ENCODE results near the gene NXPH3.

Gene NXPH3

DNA sequence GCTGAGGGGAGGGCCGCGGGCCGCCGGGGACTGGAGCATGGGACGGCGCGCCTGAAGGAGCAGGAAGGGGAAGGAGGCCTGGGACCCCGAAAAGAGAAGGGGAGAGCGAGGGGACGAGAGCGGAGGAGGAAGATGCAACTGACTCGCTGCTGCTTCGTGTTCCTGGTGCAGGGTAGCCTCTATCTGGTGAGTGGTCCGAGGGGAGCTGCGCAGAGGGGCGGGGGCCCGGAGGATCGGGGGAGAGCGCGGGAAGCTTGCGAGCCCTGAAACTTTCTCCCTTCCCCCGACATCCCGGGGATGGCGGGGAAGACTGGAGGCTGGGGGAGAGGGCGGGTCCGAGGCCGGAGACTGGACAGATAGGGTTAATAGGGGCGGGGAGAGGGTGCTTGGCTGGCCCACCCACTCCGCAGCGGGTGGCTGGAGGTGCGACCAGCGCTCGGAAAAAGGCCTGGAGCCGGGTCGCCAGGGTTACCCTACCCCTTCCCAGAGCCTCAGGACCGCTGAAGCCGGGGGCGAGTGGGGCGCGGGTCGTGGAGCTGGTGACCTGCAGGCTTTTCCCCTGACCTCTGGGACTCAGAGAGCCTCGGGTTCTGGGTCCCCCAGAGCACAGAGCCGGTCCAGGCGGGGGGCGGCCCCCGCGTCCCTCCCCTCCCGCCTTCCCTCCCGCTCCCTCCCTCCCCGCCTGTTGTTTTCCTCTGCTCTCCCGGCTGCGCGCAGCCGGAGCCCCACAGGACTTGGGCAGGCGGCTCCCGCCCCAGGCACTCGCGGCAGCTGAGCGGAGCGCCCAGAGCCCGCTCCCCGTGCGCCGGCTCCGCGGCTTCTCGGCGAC, 631 bp downstream of the NXPH3 start:
- DNase-seq (ENCODE audit: low read depth in 2 of 2), result no peak

DNA sequence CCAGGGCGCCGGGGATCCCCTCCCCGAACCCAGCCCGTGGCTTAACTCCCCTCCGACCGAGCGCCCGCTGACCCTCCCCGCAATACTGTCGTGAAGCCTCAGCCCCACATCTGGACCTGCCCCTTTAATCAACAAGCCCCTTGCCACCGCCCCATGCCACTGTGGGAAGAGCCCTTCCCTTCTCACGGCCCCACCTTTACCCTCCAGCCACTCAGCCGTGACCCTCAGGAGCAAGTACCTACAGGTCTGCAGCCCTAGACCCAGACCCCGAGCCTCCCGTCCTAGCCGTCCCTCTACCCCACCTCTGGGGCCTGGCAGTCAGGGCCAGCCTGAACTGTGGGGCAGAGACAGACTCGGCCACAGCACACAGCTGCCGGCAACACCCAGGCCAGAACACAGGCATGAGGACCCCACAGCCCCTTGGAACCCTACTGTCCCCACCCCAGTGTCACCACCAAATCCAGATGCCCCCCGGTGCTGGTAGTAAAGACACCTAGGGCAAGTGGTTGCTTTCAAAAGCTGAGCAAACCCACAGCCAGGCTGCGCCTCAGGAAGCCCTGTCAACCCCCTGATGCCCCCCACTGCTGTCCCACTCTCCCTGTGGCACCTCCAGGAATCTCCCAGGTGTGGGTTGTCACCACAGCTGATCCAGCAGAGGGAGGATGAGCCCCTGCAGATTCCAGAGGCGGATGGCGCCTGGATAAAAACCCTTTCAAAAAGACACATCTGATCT, 1.4 kb downstream of the NXPH3 start:
- no peak for DNase-seq (ENCODE audit: low read depth in 2 of 2)

DNA sequence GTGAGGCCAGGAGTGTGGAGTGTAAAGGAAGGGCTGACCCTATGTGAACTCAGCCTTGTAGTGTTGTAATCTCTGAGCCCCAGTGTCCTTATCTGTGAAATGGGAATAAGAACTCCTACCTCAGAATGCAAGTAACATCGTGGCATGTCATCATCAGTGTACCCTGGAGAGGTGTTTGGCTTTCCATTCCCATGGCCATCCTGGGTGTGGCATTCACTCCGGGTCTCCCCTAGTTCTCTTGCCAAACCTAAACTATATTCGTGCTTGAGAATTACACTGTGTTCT, 1.9 kb downstream of the NXPH3 start:
- no peak for DNase-seq (ENCODE audit: low read depth in 2 of 2)

DNA sequence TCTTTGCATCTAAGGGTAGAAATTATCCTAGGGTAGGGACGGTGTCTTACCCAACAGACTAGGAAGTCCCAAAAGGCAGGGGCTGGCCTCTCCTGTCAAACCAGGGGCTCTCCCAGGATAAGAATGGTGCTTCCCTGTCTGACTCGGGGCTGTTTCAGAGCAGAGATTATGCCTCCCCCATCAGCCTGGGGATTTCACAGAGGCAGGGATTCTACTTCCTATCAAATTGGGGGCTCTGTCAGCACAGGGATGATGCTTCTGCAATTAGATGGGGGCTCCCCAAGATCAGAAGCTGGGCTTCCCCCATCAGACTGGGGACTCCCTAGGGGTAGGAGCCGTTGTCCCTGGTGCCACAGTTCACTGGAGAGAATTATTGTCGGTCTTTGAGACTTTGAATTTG, 2.3 kb downstream of the NXPH3 start:
- no peak for DNase-seq (ENCODE audit: low read depth in 2 of 2)

DNA sequence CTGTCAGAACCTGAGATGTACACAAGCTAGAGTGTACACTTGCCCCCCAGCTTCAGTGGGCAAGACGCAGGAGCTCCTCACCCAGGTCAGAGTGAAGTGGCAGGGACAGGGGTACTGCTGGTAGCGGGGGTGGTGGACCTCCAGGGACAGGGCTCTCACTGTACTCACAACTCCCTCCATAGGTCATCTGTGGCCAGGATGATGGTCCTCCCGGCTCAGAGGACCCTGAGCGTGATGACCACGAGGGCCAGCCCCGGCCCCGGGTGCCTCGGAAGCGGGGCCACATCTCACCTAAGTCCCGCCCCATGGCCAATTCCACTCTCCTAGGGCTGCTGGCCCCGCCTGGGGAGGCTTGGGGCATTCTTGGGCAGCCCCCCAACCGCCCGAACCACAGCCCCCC, 2.7 kb downstream of the NXPH3 start:
- DNase-seq (ENCODE audit: low read depth in 2 of 2), result no peak

DNA sequence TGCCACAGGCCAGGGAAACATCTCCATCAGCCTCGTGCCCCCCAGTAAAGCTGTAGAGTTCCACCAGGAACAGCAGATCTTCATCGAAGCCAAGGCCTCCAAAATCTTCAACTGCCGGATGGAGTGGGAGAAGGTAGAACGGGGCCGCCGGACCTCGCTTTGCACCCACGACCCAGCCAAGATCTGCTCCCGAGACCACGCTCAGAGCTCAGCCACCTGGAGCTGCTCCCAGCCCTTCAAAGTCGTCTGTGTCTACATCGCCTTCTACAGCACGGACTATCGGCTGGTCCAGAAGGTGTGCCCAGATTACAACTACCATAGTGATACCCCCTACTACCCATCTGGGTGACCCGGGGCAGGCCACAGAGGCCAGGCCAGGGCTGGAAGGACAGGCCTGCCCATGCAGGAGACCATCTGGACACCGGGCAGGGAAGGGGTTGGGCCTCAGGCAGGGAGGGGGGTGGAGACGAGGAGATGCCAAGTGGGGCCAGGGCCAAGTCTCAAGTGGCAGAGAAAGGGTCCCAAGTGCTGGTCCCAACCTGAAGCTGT, 3.4 kb downstream of the NXPH3 start:
- no peak for DNase-seq (ENCODE audit: low read depth in 2 of 2)

DNA sequence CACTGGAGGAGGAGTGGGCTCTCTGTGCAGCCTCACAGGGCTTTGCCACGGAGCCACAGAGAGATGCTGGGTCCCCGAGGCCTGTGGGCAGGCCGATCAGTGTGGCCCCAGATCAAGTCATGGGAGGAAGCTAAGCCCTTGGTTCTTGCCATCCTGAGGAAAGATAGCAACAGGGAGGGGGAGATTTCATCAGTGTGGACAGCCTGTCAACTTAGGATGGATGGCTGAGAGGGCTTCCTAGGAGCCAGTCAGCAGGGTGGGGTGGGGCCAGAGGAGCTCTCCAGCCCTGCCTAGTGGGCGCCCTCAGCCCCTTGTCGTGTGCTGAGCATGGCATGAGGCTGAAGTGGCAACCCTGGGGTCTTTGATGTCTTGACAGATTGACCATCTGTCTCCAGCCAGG, 3.9 kb downstream of the NXPH3 start:
- DNase-seq (ENCODE audit: low read depth in 2 of 2), result no peak

DNA sequence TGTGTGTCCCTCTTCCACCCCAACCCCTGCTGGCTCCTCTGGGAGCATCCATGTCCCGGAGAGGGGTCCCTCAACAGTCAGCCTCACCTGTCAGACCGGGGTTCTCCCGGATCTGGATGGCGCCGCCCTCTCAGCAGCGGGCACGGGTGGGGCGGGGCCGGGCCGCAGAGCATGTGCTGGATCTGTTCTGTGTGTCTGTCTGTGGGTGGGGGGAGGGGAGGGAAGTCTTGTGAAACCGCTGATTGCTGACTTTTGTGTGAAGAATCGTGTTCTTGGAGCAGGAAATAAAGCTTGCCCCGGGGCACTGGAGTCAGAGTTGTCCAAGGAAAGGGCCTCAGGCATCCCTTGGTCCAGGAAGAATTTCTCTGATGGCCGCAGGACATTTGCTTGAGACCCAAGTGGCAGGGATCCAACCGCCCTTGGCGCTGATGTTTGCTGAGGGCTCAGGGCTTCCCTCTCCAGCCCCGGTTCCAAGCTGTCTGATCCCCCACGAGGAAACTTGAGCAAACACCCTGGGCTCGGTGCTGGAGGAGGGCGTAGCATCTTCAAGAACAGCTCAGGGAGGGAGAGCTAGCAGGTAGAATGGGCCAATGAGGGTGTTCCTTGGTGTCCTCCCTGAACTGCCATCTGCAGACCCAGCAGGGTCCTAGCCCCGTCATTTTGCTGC, 4.5 kb downstream of the NXPH3 start:
- no peak for DNase-seq (ENCODE audit: low read depth in 2 of 2)

DNA sequence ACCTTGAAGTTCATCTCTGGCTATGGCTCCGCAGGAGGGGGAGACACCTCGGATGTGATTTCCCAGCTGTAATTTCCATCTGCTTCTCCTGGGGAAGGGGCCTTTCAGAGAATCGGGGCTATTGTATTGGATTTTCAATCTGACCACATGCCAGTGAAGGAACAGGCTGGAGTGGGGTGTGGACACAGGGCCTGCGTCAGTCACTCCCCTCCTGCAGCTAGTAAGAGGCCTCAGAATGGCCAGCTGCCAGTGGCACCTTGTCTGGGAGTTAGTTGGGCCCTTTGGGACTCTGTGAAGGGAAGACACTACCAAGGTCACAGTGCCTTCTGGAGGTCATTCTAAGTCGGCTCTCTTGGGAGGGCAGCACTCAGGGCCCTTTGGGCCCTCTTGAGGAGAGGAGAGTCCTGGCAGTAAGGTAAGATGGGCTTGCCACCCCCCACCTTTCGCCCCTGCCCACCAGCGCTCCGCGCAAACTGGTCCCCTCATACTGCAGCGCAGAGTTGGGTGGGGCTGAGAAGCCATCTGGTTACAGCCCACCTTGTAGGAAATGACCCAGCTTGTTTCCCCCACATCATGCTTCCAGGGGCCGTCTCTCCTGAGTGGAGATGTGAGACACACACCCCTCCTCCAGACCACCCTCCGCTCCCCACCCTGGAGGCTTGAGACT, 5.4 kb downstream of the NXPH3 start:
- no peak for DNase-seq (ENCODE audit: low read depth in 2 of 2)

DNA sequence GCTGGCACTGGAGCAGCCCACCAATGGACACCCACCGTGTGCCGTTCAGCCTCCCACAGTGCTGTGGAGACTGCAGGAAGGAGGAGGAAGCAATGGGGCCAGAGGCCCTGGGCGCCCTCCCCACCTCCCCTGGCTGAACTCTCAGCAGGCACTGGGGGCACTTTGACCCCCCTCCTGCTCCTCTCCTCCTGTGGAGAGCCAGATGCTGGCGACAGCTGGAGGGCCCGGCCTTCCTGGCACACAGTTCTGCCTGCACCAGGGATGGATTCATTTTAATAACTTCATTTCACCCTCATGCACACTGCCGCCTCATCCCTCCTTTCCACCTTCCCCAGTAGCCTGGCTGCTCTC, 6.0 kb downstream of the NXPH3 start:
- no peak for DNase-seq (ENCODE audit: low read depth in 2 of 2)

DNA sequence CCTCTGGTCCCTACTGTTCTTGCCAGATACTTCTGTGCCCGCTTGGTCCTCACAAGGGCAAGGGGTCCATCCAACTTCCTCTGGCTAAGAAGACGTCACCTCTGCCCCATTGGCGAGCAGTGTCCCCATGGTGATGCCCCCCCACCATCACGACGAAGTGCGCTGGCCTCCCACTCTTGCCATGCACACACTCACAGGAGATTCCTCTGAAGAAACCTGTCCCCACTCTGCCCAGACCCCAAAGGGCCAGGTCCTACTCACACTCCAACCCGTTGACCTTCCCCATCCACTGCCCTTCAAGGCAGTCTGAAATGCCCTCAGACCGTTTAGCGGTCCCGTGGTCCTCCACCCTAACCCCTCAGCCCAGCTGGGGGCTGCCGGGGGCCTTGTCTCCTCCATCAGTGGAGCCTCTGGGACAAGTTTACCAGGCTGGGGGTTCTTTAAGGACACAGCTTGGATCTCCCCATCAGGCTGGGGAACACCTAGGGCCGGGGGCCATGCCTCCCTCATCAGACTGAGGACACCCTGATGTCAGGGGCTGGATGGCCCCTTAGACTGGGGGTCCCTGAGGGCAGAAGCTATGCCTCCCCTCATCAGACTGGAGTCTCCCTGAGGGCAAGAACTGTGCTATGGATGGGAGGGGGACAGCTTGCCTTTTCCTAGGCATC, 6.5 kb downstream of the NXPH3 start:
- DNase-seq (ENCODE audit: low read depth in 2 of 2), result no peak

DNA sequence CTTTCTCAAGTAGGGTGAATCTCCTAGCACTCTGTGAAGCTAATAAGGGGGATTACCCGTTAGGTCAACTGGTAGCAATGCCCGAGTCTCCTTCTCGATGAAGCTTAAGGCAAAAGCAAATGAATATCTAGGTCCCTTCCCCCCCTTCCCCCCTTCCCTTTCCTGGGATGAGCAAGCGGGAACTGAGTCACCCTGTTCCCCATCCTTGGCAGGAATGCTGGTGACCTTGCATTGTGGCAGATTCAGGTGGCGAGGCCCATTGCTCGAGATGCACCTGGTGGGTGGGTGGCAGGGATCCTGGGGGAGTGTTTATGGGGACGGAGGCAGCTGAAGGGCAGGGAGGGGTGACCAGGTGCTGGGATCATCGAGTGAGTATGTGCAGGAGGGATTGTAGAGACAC, 7.1 kb downstream of the NXPH3 start:
- DNase-seq (ENCODE audit: low read depth in 2 of 2), result no peak

DNA sequence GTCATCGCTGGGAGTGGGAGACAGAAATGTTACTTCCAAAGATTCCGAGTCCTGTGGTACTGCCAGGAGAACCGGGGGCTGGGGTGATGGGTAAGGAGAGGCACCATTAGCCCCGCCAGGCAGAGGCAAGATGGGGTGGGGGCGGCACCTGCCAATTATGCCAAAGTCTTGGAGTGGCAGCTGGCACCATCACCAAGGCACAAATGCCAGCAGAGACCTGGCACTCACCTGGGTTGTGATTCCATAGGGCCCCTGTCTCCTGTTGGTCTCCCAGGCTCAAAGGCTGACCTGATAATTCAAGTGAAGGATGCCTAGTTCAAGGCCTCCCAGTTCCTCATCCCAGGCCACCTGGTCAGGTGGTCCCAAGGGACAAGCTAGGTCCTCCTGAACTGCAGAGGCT, 7.6 kb downstream of the NXPH3 start:
- DNase-seq (ENCODE audit: low read depth in 2 of 2), result no peak

DNA sequence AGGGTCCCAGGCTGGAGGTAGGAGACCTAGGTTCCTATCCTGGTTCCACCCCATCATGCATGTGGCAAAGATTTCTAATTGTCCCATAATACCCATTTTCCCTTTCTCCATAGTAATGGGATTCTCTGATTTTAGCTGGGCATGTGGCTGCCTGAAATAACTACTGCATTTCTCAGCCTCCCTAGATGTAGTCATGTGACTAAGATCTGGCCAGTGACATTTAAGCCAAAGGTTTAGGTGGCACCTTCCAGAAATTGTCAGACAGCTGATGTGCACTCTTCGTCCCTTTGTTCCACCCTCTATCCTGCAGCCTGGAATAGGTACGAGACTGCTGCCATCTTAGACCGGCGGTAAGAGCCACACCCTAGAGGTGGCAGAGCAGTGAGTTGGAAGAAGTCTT, 8.2 kb downstream of the NXPH3 start:
- no peak for DNase-seq (ENCODE audit: low read depth in 2 of 2)

DNA sequence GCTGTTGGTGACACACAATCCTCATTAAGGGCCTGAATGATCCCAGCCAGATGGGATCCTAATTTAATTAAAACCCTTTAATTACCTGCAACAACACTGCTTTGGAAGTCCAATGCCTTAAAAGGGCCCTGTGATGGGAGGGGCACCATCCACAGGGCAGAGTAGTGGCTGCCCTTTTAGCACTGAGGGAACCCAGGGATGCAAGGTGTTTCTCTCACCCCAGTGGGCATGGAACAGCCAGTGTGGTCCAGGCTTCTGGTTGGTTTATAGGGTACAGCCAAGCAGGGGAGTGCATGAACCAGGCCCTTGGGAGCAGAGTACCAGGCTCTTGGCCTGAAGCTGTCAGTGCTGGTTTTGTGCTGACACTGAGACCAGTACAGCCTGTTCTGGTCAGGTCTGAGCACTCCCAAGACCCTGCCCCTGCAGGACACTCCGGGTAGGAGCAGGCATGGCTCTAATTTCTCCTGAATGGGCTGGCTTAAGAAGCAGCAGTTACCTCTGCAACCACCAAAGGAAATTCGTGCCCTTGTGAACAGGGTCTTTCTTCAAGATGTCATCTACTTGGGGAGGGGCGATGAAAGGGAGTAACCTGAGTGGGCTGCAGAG, 9.9 kb downstream of the NXPH3 start:
- DNase-seq (ENCODE audit: low read depth in 2 of 2), result no peak

DNA sequence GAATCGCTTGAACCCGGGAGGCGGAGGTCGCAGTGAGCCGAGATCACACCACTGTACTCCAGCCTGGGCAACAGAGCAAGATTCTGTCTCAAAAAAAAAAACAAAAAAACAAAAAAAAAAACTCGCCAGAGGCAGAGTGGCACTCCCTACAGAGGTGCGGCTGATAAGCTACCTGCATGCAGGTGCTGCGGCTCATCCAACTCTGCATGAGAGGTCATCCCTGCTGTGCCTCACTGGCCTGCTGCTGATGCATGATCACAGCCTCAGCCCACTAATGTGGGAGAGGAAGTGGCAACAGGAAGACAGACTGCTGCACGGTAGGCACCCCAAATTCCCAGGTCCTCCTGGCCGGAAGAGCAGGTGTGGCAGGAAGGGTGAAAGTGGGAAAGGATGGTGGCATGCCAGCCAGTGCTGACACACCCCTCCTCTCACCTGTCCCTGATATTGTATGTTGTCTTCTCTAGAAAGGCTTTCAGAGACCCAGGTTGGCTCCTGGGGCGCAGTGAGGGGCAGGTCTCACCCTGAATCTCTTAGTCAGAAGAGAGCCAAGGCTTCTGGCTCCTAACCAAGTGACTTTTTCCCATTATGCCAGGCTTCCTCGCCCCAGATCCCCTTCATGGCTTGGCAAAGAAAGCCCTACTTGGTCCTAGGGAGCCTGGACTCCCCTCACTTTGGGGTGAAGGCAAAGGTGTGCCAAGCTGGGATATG, 11.8 kb downstream of the NXPH3 start:
- no peak for DNase-seq (ENCODE audit: low read depth in 2 of 2)

DNA sequence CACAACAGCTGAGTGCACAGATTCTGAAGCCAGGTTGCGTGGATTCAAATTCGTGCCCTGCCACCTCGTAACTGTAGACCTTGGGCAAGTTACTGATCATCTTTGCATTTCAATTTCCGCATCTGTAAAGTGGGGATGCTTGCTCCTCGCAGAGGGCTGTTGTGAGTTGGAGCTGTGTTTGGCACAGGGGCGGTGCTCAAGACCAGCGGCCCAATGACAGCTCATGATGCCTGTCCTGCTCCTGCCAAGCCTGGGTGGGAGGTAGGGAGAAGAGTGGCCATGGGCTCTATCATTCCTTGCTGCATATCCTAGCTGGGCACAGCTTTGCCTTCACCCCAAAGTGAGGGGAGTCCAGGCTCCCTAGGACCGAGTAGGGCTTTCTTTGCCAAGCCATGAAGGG, 12.6 kb downstream of the NXPH3 start:
- DNase-seq (ENCODE audit: low read depth in 2 of 2), result no peak

DNA sequence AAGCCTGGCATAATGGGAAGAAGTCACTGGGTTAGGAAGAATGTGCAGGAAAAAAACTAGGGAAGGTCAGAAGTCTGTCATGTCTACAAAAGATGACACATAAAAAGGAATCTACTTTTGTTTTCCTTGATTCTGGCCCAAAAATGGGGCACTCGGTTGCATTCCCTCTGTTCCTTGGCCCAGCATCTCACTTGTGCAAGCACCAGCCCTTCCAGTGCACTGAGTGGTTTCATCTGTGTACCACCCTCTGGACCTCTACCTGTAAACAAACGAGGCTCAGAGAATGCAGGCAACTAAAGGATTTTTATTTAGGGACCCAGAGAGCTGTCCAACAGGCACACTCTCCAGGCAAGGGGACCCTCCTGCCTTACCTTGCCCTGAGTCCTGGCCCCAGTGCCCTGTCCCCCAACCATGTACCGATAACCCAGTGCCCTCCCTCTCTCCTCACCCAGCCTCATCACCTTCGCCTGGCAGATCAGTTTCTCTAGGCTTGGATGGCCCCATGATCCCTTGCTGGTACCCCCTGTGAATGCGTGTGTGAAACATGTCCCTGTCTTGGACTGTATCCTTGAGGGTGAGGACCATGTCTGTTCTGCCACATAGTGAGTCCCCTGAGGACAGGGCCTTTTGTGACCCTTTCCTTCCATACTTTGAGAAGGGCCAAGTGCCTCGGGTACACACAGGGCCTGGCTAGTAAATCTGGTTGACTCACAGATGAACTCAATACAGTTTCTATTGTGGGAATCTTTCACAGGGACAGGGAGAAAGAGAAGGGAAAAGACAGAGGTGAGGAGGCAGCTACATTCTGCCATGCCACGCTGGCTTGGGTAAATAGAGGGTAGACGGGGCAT, 13.3 kb downstream of the NXPH3 start:
- no peak for DNase-seq (ENCODE audit: low read depth in 2 of 2)

DNA sequence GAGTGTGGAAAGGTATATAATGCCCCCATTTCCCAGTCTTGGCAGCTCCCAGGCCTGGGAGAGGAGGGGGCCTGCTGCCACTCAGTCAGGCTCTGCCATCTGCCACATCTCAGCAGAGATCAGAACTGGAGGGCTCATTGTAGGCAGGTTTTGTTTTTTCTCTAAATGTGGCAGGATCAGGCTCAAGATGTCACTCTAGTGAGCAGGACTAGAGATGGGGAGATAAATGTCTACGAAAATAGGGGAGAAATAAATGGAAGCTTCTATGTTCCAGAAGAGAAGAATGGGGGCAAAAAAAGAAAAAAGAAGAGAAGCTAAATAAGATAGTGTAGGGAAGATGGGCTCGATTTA, 13.9 kb downstream of the NXPH3 start:
- no peak for DNase-seq (ENCODE audit: low read depth in 2 of 2)

DNA sequence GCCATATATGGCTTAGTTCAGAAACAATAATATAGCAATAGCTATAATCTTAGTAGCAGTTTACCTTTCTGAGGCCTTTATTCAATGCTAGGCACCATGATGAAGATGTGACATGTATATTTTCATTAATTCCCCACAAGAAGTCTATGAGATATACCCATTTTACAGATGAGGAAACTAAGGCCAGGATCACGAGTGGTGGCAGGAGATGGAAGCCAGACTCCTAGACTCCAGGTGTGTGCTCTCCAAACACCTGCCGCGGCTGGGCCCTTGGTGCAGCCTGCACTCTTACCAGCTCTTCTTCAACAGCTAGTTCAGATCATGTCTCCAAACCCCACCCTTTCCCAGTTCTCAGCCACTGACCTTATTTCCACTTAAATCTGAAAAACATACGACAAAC, 15.2 kb downstream of the NXPH3 start:
- DNase-seq (ENCODE audit: low read depth in 2 of 2), result no peak
